Osteoblast (primary cell): Measurements from ENCODE around the gene TBX3. TPM values are rescaled to one million over a fixed set of nuclear protein-coding genes. Genes with fewer than 3 reads are reported as not detected.

Experiments
- DNase-seq: peaks from one replicate; pipeline ENCODE4 v3.0.0; 2011; ENCODE audit warnings: low spot score, mixed read lengths; ENCODE audit not compliant: insufficient read length; ENCODE audit errors: missing footprints
- H2AFZ ChIP-seq: 2 replicates; pipeline ENCODE4 v1.6.0; 2011; ENCODE audit warnings: mild to moderate bottlenecking, low read length
- H3K27ac ChIP-seq: 2 replicates; pipeline ENCODE4 v1.5.1; 2011; ENCODE audit warnings: mild to moderate bottlenecking, low read depth, low read length, moderate library complexity
- H3K27me3 ChIP-seq: 2 replicates; pipeline ENCODE4 v1.6.0; 2012; ENCODE audit warnings: mild to moderate bottlenecking, control low read depth, inconsistent platforms, low read length, moderate library complexity; ENCODE audit not compliant: insufficient read depth
- H3K36me3 ChIP-seq: 2 replicates; pipeline ENCODE4 v1.5.1; 2011; ENCODE audit warnings: mild to moderate bottlenecking, low read length, control low read depth, moderate library complexity; ENCODE audit not compliant: insufficient read depth
- H3K4me1 ChIP-seq: 2 replicates; pipeline ENCODE4 v1.5.1; 2011; ENCODE audit warnings: mild to moderate bottlenecking, low read length, control low read depth, moderate library complexity; ENCODE audit not compliant: insufficient read depth
- H3K4me2 ChIP-seq: 2 replicates; pipeline ENCODE4 v1.6.0; 2011; ENCODE audit warnings: mild to moderate bottlenecking, low read length; ENCODE audit not compliant: insufficient read depth
- H3K4me3 ChIP-seq: fragments of 200-600 bp; sonication (generic); 3 replicates; pipeline ENCODE4 v1.5.1; 2012; ENCODE audit warnings: mild to moderate bottlenecking, low read length, inconsistent platforms; ENCODE audit not compliant: insufficient read depth
- H3K79me2 ChIP-seq: 2 replicates; pipeline ENCODE4 v1.6.0; 2012; ENCODE audit warnings: mild to moderate bottlenecking, low read length, control low read depth, inconsistent platforms; ENCODE audit not compliant: insufficient read depth
- H3K9me3 ChIP-seq: 2 replicates; pipeline ENCODE4 v1.5.1; 2011; ENCODE audit warnings: low read depth, low read length, control low read depth
- H4K20me1 ChIP-seq: 2 replicates; pipeline ENCODE4 v1.6.0; 2012; ENCODE audit warnings: mild to moderate bottlenecking, low read length, control low read depth; ENCODE audit not compliant: insufficient read depth
- CTCF ChIP-seq: IDR thresholded peaks from 2 replicates; pipeline ENCODE4 v1.5.1; 2011; ENCODE audit warnings: mild to moderate bottlenecking, low read depth, low read length, moderate library complexity; ENCODE audit errors: extremely low read depth
- total RNA-seq: library from RNA; depleted of rRNA; stranded (reverse); fragments of >200 nt; gene quantifications from 2 replicates; pipeline ENCODE4 v1.2.3, GENCODE V29; 2012

Gene TBX3
- total RNA-seq, 1 donor, result 11.9 TPM

- Histone ChIP-seq H2AFZ (peak overlapping the region; percentile 73), H3K4me2 (peak overlapping the region; percentile 93), H3K27me3 (no peaks in the 10 kb centered on the region)
Measured at GRCh38 chr12:114680604-114681069, 3.3 kb downstream of the TBX3 start.

GRCh38 chr12:114679942-114680341 lies 4.0 kb downstream of the TBX3 start:
- no peak overlapping the region for H3K4me3 ChIP-seq
- no peak overlapping the region for H3K27ac ChIP-seq
- H3K9me3 ChIP-seq, result no peaks in the 10 kb centered on the region
- TF ChIP-seq CTCF, result no peak
- peaks cover 53% of the 10 kb centered on the region for H3K79me2 ChIP-seq
- peaks cover 29% of the 10 kb centered on the region for H3K36me3 ChIP-seq
- H2AFZ ChIP-seq, result no peak overlapping the region
- peaks cover 9% of the 10 kb centered on the region for H3K4me1 ChIP-seq
- H3K27me3 ChIP-seq, result no peaks in the 10 kb centered on the region
- H4K20me1 ChIP-seq, result peaks cover 2% of the 10 kb centered on the region
- peak overlapping the region; percentile 93 for H3K4me2 ChIP-seq
- DNase-seq, result peak; percentile 10

More at GRCh38 chr12:114680604-114681069, 3.3 kb downstream of the TBX3 start:
- Histone ChIP-seq H3K4me3 (peak overlapping the region; percentile 76), H3K36me3 (peaks cover 23% of the 10 kb centered on the region), H4K20me1 (peaks cover 2% of the 10 kb centered on the region), H3K9me3 (no peaks in the 10 kb centered on the region), H3K27ac (peak overlapping the region; percentile 19), H3K79me2 (peaks cover 53% of the 10 kb centered on the region), H3K4me1 (peaks cover 12% of the 10 kb centered on the region)
- no peak for TF ChIP-seq CTCF
- peak; percentile 58 for DNase-seq

- Histone ChIP-seq H2AFZ (no peak overlapping the region), H3K4me1 (peaks cover 7% of the 10 kb centered on the region), H3K36me3 (peaks cover 33% of the 10 kb centered on the region), H3K9me3 (no peaks in the 10 kb centered on the region), H3K27me3 (no peaks in the 10 kb centered on the region), H4K20me1 (peaks cover 2% of the 10 kb centered on the region), H3K4me2 (no peak overlapping the region), H3K4me3 (no peak overlapping the region), H3K79me2 (peaks cover 53% of the 10 kb centered on the region), H3K27ac (no peak overlapping the region)
- DNase-seq, result peak; percentile 48
- TF ChIP-seq CTCF, result no peak
Measured at GRCh38 chr12:114679452-114679875, 4.5 kb downstream of the TBX3 start.

- no peak overlapping the region for H3K4me2 ChIP-seq
- H3K27me3 ChIP-seq, result no peaks in the 10 kb centered on the region
- no peaks in the 10 kb centered on the region for H3K9me3 ChIP-seq
- H3K79me2 ChIP-seq, result peaks cover 53% of the 10 kb centered on the region
- peaks cover 2% of the 10 kb centered on the region for H4K20me1 ChIP-seq
- H3K36me3 ChIP-seq, result peaks cover 36% of the 10 kb centered on the region
- H3K4me3 ChIP-seq, result no peak overlapping the region
- peaks cover 7% of the 10 kb centered on the region for H3K4me1 ChIP-seq
- no peak overlapping the region for H3K27ac ChIP-seq
- DNase-seq, result peak; percentile 58
- H2AFZ ChIP-seq, result no peak overlapping the region
- no peak for TF ChIP-seq CTCF
Measured at GRCh38 chr12:114678718-114679117, 5.3 kb downstream of the TBX3 start.
